Naive B cell (primary cell): ENCODE data around the gene KCNE2. TPM values are rescaled to one million over a fixed set of nuclear protein-coding genes. Genes with fewer than 3 reads are reported as not detected.
"Not testable (repeated sequence)": the region's sequence is repeated elsewhere in the genome, so short reads cannot be mapped to it uniquely, and the experiment has no call there.

Source experiments
- ATAC-seq, 2 donors: fragments of 150-1000 bp; cut with Tn5 transposase; 2 replicates each; pipeline ENCODE4 v1.10.0; 2021; ENCODE audit warnings: low read depth in 2 of 2, mild to moderate bottlenecking in 2 of 2, moderate library complexity in 2 of 2
- DNase-seq: peaks from one replicate; pipeline ENCODE4 v3.0.0; 2022
- H3K27ac Mint-ChIP-seq, 6 donors: one replicate each; pipeline ENCODE4 v1.8.0; 2020 to 2022; ENCODE audit warnings: mild to moderate bottlenecking in 6 of 6, mixed read lengths in 6 of 6, moderate library complexity in 5 of 6, inconsistent platforms in 2 of 6
- H3K27me3 Mint-ChIP-seq, 3 donors: one replicate each; pipeline ENCODE4 v1.8.0; 2021 to 2022; ENCODE audit warnings: mixed read lengths in 3 of 3, mild to moderate bottlenecking in 1 of 3
- H3K36me3 Mint-ChIP-seq, 2 donors: one replicate each; pipeline ENCODE4 v1.8.0; 2020 to 2022; ENCODE audit warnings: mixed read lengths in 2 of 2, inconsistent platforms in 1 of 2, mild to moderate bottlenecking in 1 of 2
- H3K4me1 Mint-ChIP-seq, 3 donors: one replicate each; pipeline ENCODE4 v1.8.0; 2020 to 2022; ENCODE audit warnings: mixed read lengths in 3 of 3, inconsistent platforms in 1 of 3, mild to moderate bottlenecking in 1 of 3, moderate library complexity in 1 of 3
- H3K4me3 Mint-ChIP-seq, 8 donors: one replicate each; pipeline ENCODE4 v1.8.0; 2020 to 2022; ENCODE audit warnings: mild to moderate bottlenecking in 8 of 8, mixed read lengths in 8 of 8, moderate library complexity in 8 of 8, inconsistent platforms in 2 of 8
- H3K9me3 Mint-ChIP-seq, 7 donors: one replicate each; pipeline ENCODE4 v1.8.0; 2020 to 2022; ENCODE audit warnings: mixed read lengths in 7 of 7, mild to moderate bottlenecking in 5 of 7, inconsistent platforms in 2 of 7, moderate library complexity in 1 of 7
- polyA plus RNA-seq, 6 donors: library from polyadenylated mRNA; unstranded; fragments of 300-500 nt; fragmentation: Illumina TruSeq; gene quantifications; one replicate each; pipeline ENCODE4 v1.2.3, GENCODE V29; 2021; ENCODE audit warnings: low read depth in 6 of 6

KCNE2 gene
- polyA plus RNA-seq, 6 donors from 2014 or later: 0.35 TPM; not detected in 5

DNA sequence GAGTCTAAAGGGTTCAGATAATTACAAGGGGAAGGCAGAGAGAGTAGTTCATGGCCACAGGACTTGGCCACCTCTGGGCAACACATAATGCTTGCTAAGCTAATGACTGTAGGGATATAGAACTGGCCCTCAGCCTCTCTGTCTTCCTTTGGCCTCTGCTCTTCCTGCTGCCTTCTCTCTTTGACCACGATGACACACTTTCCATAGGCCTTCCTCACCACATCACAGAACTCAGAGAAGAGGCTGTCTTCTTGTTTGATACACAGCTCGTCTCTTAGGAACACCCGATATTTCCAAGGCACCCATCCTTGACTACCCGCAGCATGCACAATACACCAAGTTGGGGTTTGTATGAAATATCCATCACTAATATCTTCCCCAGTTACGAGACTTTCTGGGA lies 36.7 kb downstream of the KCNE2 start:
- not testable (repeated sequence) for H3K9me3 Mint-ChIP-seq, ATAC-seq, H3K4me1 Mint-ChIP-seq, H3K4me3 Mint-ChIP-seq, DNase-seq, H3K27me3 Mint-ChIP-seq, H3K27ac Mint-ChIP-seq, H3K36me3 Mint-ChIP-seq

DNA sequence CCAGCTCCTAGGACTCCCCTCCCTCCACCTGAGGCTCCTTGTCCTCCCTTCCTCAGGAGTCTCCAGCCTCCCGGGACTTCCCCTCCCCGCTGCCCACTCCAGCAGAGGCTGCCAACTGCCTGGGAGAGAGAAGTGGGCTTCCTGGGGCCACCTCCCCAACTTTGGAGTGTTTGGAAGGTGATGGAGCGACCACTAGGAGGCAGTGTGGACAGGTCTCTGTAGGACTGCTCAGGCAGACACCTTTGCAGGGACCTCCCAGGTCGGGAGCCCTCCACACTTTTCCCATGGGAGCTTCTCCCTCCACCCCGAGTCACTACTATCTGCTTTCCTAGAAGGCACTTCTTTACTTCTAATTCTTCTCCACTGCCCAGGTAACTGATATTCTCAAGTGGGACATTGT lies 40.9 kb downstream of the KCNE2 start:
- not testable (repeated sequence) for H3K4me3 Mint-ChIP-seq

DNA sequence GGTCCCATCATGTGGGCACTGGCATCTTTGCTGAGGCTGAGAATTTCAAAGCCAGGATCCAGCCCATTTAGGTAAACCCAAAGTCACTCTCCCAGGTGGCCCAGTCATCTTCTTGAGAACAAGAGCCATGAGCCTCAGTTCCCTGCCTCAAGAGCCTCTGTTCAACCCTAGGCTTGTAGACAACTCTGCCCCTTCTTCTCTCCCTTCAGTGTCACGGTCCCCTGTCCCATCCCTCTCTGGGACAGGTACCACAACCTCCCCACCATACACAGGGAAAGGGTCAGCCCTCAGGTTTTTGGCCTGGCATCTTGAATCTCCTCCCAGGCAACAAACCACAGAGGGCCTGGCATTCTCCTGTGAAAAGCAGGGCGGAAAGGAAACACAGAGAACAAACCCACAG lies 41.9 kb downstream of the KCNE2 start:
- not testable (repeated sequence) for H3K4me3 Mint-ChIP-seq, H3K27me3 Mint-ChIP-seq, H3K4me1 Mint-ChIP-seq, DNase-seq, H3K9me3 Mint-ChIP-seq, H3K36me3 Mint-ChIP-seq, ATAC-seq, H3K27ac Mint-ChIP-seq

More for the DNA sequence above, 40.9 kb downstream of the KCNE2 start:
- not testable (repeated sequence) for ATAC-seq, H3K27me3 Mint-ChIP-seq, DNase-seq, H3K27ac Mint-ChIP-seq, H3K9me3 Mint-ChIP-seq, H3K36me3 Mint-ChIP-seq, H3K4me1 Mint-ChIP-seq

- not testable (repeated sequence) for H3K4me3 Mint-ChIP-seq, H3K4me1 Mint-ChIP-seq, ATAC-seq, H3K36me3 Mint-ChIP-seq, H3K9me3 Mint-ChIP-seq, H3K27me3 Mint-ChIP-seq, DNase-seq, H3K27ac Mint-ChIP-seq
These were observed 42.3 kb downstream of the KCNE2 start for GRCh38 chr21:34406102-34406501.

GRCh38 chr21:34406676-34407075 lies 42.9 kb downstream of the KCNE2 start:
- ATAC-seq: peak; percentile 61 to 75

DNA sequence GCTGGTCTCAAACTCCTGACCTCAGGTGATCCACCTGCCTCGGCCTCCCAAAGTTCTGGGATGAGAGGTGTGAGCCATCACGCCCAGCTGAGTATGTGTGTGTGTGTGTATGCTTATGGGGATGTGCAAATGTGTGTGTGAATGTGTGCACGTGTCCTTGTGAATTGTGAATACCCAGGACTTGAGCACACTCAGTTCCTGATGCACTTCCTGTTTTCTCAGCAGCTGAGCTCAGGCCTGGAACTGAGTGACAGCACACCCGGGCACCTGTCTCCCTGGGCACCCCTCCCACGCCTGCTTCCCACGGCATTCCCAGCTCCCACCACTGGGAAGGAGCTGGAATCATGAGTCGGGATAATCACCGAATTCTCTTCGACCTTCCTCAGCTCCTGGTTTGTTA lies 43.5 kb downstream of the KCNE2 start:
- H3K4me3 Mint-ChIP-seq, H3K9me3 Mint-ChIP-seq, H3K27ac Mint-ChIP-seq, H3K36me3 Mint-ChIP-seq, DNase-seq, H3K27me3 Mint-ChIP-seq, H3K4me1 Mint-ChIP-seq: not testable (repeated sequence)
- peak; percentile 87 for ATAC-seq

More at GRCh38 chr21:34406676-34407075, 42.9 kb downstream of the KCNE2 start:
- not testable (repeated sequence) for H3K27ac Mint-ChIP-seq, DNase-seq, H3K36me3 Mint-ChIP-seq, H3K4me1 Mint-ChIP-seq, H3K4me3 Mint-ChIP-seq, H3K9me3 Mint-ChIP-seq, H3K27me3 Mint-ChIP-seq

- H3K9me3 Mint-ChIP-seq, H3K36me3 Mint-ChIP-seq, DNase-seq, ATAC-seq, H3K4me3 Mint-ChIP-seq, H3K27me3 Mint-ChIP-seq, H3K4me1 Mint-ChIP-seq, H3K27ac Mint-ChIP-seq: not testable (repeated sequence)
These were observed 53.8 kb downstream of the KCNE2 start for GRCh38 chr21:34417448-34418077.

Other genes with a start within 250 kb of the KCNE2 start
- gene SMIM11, start 11.5 kb downstream of the KCNE2 start, polyA plus RNA-seq: 10 to 100 TPM in 5 of 6 donors, 1 to 10 TPM in 1; 8.0 to 37.8 (median 12.1) TPM
- not detected for gene SMIM34, start 59.9 kb downstream of the KCNE2 start, polyA plus RNA-seq
- not detected for gene KCNE1, start 148.2 kb downstream of the KCNE2 start, polyA plus RNA-seq